ENCODE data around the gene APOBEC3B. TPM values are rescaled to one million over a fixed set of nuclear protein-coding genes. Genes with fewer than 3 reads are reported as not detected.

Gene APOBEC3B
- total and polyA plus RNA-seq, 9 of the 15 experiments (the other 6 are each of a cell fraction or from before 2014, with no cell fraction given), result 5.9 to 166 (median 43.2) TPM

DNA sequence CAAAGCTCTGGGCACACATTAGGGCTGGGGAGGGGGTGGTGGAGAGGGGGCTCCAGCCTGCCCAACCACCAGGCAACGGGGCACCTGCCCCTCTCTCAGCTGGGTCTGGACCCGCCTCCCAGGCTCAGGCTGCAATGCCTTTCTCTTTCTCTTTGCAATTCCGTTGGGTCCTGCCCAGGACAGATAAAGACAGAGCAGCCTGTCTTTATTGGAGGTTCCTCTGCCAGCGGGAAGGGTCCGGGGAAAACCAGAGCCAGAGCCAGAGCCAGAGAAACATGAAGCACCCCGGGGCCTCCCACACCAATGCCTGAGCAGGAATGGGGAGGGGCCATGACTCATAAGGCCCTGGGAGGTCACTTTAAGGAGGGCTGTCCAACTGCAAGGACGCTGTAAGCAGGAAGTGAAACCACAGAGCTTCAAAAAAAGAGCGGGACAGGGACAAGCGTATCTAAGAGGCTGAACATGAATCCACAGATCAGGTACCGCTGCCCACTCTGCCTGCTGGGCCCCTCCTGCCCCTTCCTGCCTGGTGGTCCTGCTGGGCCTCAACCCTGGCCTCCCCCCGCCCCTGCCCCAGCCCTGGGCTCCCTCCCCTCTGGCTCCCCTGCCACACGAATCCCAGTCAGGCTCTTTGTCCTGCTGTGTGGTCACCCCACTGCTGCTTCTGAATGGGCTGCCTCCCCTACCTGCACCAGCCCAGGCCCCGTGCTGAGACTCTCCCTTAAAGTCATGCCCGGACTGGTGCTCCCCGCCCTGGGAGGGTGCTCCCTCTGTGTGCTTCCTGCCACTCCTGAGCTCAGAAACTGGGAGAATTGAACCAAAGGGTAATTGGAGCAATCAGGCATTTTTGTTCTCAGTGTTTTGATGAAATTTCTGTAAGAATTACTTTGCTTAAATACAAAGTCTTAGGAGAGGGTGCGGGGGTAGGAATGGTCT, at the start of gene APOBEC3B (continued):
- TF ChIP-seq JUN (IDR thresholded peaks at IDR 0.05; ENCODE audit: borderline replicate concordance, low read depth, low read length) (peak; percentile 73), JUN (CRISPR knock-in tag; IDR thresholded peaks at IDR 0.05; ENCODE audit: borderline replicate concordance) (no peak), KLF16 (IDR thresholded peaks at IDR 0.05) (no peak), SOX6 (IDR thresholded peaks at IDR 0.05) (0 out of 2 replicates have a peak, but pooled peaks have one; percentile 45), HMGN3 (IDR thresholded peaks at IDR 0.05; ENCODE audit: borderline replicate concordance, extremely low read depth, insufficient read length, low read depth, low read length) (no peak), YBX1 (IDR thresholded peaks at IDR 0.05) (no peak), YY1 (IDR thresholded peaks at IDR 0.05; ENCODE audit: borderline replicate concordance in 1 of 3, control insufficient read depth in 1 of 3, extremely low read depth in 1 of 3, insufficient read depth in 3 of 3, insufficient read length in 1 of 3, insufficient replicate concordance in 2 of 3, low read depth in 1 of 3, low read length in 2 of 3) (peak in 1 of 3 experiments; percentile 19), ILK (tag; IDR thresholded peaks at IDR 0.05; ENCODE audit: borderline replicate concordance, low read depth) (no peak), KAT8 (IDR thresholded peaks at IDR 0.05; ENCODE audit: low read depth) (no peak), ZNF140 (CRISPR knock-in tag; IDR thresholded peaks at IDR 0.05) (no peak), STAT5B (CRISPR knock-in tag; IDR thresholded peaks at IDR 0.05) (no peak), RFX5 (IDR thresholded peaks at IDR 0.05; ENCODE audit: low read depth, low read length) (no peak), EGR1 (conservative IDR thresholded peaks at IDR 0.05) (no peak), PRMT5 (CRISPR knock-in tag; IDR thresholded peaks at IDR 0.05) (no peak), ZNF699 (CRISPR knock-in tag; IDR thresholded peaks at IDR 0.05; ENCODE audit: insufficient replicate concordance) (no peak), XRCC5 (IDR thresholded peaks at IDR 0.05; ENCODE audit: low read depth, low read length) (0 out of 2 replicates have a peak, but pooled peaks have one; percentile 32)
- TF ChIP-seq, protein P1, sequence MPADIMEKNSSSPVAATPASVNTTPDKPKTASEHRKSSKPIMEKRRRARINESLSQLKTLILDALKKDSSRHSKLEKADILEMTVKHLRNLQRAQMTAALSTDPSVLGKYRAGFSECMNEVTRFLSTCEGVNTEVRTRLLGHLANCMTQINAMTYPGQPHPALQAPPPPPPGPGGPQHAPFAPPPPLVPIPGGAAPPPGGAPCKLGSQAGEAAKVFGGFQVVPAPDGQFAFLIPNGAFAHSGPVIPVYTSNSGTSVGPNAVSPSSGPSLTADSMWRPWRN (IDR thresholded peaks at IDR 0.05; ENCODE audit: low read depth), result no peak
- TF ChIP-seq, protein P2, sequence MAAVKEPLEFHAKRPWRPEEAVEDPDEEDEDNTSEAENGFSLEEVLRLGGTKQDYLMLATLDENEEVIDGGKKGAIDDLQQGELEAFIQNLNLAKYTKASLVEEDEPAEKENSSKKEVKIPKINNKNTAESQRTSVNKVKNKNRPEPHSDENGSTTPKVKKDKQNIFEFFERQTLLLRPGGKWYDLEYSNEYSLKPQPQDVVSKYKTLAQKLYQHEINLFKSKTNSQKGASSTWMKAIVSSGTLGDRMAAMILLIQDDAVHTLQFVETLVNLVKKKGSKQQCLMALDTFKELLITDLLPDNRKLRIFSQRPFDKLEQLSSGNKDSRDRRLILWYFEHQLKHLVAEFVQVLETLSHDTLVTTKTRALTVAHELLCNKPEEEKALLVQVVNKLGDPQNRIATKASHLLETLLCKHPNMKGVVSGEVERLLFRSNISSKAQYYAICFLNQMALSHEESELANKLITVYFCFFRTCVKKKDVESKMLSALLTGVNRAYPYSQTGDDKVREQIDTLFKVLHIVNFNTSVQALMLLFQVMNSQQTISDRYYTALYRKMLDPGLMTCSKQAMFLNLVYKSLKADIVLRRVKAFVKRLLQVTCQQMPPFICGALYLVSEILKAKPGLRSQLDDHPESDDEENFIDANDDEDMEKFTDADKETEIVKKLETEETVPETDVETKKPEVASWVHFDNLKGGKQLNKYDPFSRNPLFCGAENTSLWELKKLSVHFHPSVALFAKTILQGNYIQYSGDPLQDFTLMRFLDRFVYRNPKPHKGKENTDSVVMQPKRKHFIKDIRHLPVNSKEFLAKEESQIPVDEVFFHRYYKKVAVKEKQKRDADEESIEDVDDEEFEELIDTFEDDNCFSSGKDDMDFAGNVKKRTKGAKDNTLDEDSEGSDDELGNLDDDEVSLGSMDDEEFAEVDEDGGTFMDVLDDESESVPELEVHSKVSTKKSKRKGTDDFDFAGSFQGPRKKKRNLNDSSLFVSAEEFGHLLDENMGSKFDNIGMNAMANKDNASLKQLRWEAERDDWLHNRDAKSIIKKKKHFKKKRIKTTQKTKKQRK (IDR thresholded peaks at IDR 0.05; ENCODE audit: borderline replicate concordance, low read depth, low read length), result no peak
- TF ChIP-seq, protein P3, sequence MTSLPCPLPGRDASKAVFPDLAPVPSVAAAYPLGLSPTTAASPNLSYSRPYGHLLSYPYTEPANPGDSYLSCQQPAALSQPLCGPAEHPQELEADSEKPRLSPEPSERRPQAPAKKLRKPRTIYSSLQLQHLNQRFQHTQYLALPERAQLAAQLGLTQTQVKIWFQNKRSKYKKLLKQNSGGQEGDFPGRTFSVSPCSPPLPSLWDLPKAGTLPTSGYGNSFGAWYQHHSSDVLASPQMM (CRISPR knock-in tag; IDR thresholded peaks at IDR 0.05), result no peak
- TF ChIP-seq, protein P4, sequence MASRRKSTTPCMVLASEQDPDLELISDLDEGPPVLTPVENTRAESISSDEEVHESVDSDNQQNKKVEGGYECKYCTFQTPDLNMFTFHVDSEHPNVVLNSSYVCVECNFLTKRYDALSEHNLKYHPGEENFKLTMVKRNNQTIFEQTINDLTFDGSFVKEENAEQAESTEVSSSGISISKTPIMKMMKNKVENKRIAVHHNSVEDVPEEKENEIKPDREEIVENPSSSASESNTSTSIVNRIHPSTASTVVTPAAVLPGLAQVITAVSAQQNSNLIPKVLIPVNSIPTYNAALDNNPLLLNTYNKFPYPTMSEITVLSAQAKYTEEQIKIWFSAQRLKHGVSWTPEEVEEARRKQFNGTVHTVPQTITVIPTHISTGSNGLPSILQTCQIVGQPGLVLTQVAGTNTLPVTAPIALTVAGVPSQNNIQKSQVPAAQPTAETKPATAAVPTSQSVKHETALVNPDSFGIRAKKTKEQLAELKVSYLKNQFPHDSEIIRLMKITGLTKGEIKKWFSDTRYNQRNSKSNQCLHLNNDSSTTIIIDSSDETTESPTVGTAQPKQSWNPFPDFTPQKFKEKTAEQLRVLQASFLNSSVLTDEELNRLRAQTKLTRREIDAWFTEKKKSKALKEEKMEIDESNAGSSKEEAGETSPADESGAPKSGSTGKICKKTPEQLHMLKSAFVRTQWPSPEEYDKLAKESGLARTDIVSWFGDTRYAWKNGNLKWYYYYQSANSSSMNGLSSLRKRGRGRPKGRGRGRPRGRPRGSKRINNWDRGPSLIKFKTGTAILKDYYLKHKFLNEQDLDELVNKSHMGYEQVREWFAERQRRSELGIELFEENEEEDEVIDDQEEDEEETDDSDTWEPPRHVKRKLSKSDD (conservative IDR thresholded peaks at IDR 0.05; ENCODE audit: low read length), result no peak

Measured in K562 (cell line).